Measurements from ENCODE around the gene SLC28A2.

Gene SLC28A2

GRCh38 chr15:45234562-45235235 lies 17.3 kb upstream of the SLC28A2 start:
- TF ChIP-seq POLR2AphosphoS5 (IDR thresholded peaks at IDR 0.05; ENCODE audit: low read depth, low read length) = no peak
- no peak for TF ChIP-seq REST (IDR thresholded peaks at IDR 0.05; ENCODE audit: insufficient read depth in 1 of 2, low read depth in 2 of 2, low read length in 2 of 2)
- no peak for TF ChIP-seq TAF1 (IDR thresholded peaks at IDR 0.05; ENCODE audit: borderline replicate concordance, insufficient read depth, low read length)
- TF ChIP-seq SIN3A (IDR thresholded peaks at IDR 0.05; ENCODE audit: borderline replicate concordance, insufficient read depth, low read length) = no peak
- no peak for TF ChIP-seq FOXP2 (optimal IDR thresholded peaks at IDR 0.05; ENCODE audit: borderline replicate concordance, extremely low read depth, extremely low read length, insufficient read depth)

GRCh38 chr15:45242289-45242688 lies 9.7 kb upstream of the SLC28A2 start:
- no peak for TF ChIP-seq REST (IDR thresholded peaks at IDR 0.05; ENCODE audit: insufficient read depth in 1 of 2, low read depth in 2 of 2, low read length in 2 of 2)
- no peak for TF ChIP-seq TAF1 (IDR thresholded peaks at IDR 0.05; ENCODE audit: borderline replicate concordance, insufficient read depth, low read length)
- TF ChIP-seq SIN3A (IDR thresholded peaks at IDR 0.05; ENCODE audit: borderline replicate concordance, insufficient read depth, low read length) = no peak
- TF ChIP-seq FOXP2 (optimal IDR thresholded peaks at IDR 0.05; ENCODE audit: borderline replicate concordance, extremely low read depth, extremely low read length, insufficient read depth) = no peak
- TF ChIP-seq POLR2AphosphoS5 (IDR thresholded peaks at IDR 0.05; ENCODE audit: low read depth, low read length) = no peak

GRCh38 chr15:45249125-45249780 lies 2.8 kb upstream of the SLC28A2 start:
- TF ChIP-seq TAF1 (IDR thresholded peaks at IDR 0.05; ENCODE audit: borderline replicate concordance, insufficient read depth, low read length) (no peak), FOXP2 (optimal IDR thresholded peaks at IDR 0.05; ENCODE audit: borderline replicate concordance, extremely low read depth, extremely low read length, insufficient read depth) (no peak), SIN3A (IDR thresholded peaks at IDR 0.05; ENCODE audit: borderline replicate concordance, insufficient read depth, low read length) (no peak), POLR2AphosphoS5 (IDR thresholded peaks at IDR 0.05; ENCODE audit: low read depth, low read length) (no peak), REST (IDR thresholded peaks at IDR 0.05; ENCODE audit: insufficient read depth in 1 of 2, low read depth in 2 of 2, low read length in 2 of 2) (no peak)

- no peak for TF ChIP-seq REST (IDR thresholded peaks at IDR 0.05; ENCODE audit: insufficient read depth in 1 of 2, low read depth in 2 of 2, low read length in 2 of 2)
These were observed 1.3 kb downstream of the SLC28A2 start for GRCh38 chr15:45253330-45253729.

All from PFSK-1 (cell line).